Activated CD4-positive, alpha-beta T cell treated with anti-CD3 and anti-CD28 coated beads, Interleukin-2, amount 10 ng/mL, durations not matched to agents 7 days and 5 days (primary cell): ENCODE results near the gene SDR42E2. TPM values are rescaled to one million over a fixed set of nuclear protein-coding genes. Genes with fewer than 3 reads are reported as not detected.
"Not testable (repeated sequence)": the region's sequence is repeated elsewhere in the genome, so short reads cannot be mapped to it uniquely, and the experiment has no call there.

Experiments
- CTCF ChIA-PET: fragments of 350-600 bp; sonication (Branson Sonifier 250); formaldehyde crosslinking; loops from one replicate; lab custom pipeline; 2021; ENCODE audit warnings: antibody characterized with exemption; lab: Charles Lee
- POLR2A ChIA-PET: fragments of 350-600 bp; sonication (Branson Sonifier 250); formaldehyde crosslinking; loops from one replicate; lab custom pipeline; 2021; ENCODE audit warnings: antibody characterized with exemption; lab: Charles Lee
- DNase-seq: peaks from one replicate; pipeline ENCODE4 v3.0.0-alpha.2; 2020
- H3K27ac Mint-ChIP-seq: one replicate; pipeline ENCODE4 v1.8.0; 2021; ENCODE audit warnings: mild to moderate bottlenecking, moderate library complexity, mixed read lengths
- H3K27me3 Mint-ChIP-seq: one replicate; pipeline ENCODE4 v1.8.0; 2021; ENCODE audit warnings: mixed read lengths
- H3K36me3 Mint-ChIP-seq: one replicate; pipeline ENCODE4 v1.8.0; 2021; ENCODE audit warnings: low read depth, mixed read lengths
- H3K4me1 Mint-ChIP-seq: one replicate; pipeline ENCODE4 v1.8.0; 2021; ENCODE audit warnings: mixed read lengths
- H3K4me3 Mint-ChIP-seq: one replicate; pipeline ENCODE4 v1.8.0; 2021; ENCODE audit warnings: mild to moderate bottlenecking, moderate library complexity, mixed read lengths
- H3K9me3 Mint-ChIP-seq: one replicate; pipeline ENCODE4 v1.8.0; 2021; ENCODE audit warnings: mixed read lengths
- total RNA-seq, 2 experiments: library from RNA; stranded (reverse); gene quantifications; one replicate each; pipeline ENCODE4 v1.2.3, GENCODE V29; 2021

The SDR42E2 gene
- total RNA-seq: under 1 TPM in 1 of 2 experiments, not detected in 1; 0.22 TPM

DNA sequence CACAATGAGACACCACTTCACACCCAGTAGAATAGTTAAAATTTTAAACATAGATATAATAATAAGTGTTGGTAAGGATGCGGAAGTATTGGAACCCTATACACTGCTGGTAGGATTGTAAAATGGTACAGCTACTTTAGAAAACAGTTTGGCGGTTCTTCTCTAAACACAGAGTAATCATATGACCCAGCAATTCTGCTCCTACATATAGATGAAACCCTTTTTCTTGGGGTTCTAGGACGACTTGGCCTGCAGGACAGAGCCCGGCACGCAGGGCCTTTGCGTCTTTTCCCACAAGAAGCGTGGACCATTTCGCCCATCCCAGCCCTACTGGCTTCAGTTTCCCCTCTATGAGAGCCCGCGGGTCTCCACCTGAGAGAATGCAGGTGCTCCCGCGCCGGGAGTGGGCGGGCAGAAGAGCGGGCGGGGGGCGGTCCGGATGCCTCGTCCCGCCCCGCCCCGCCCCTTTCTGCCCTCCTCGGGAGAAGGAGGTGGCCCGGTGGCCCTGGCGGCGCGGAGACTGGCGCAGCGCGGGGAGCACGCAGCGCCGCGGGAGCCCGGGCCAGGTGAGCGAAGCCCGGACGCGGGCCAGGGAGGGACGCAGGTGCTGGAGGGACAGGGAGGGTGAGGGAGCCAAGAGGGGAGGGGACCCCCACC is at the start of gene SDR42E2:
Gene SDR42E2 (plus strand): TSS at position 508 of the 657 bp plus-strand sequence. CDS start 3,077 bp downstream, outside the sequence.
- Mint-ChIP-seq H3K4me3 (no peak within 1 kb of the TSS), H3K27ac (peak within 1 kb of the TSS; percentile 60)
- peak; percentile 29 for DNase-seq

DNA sequence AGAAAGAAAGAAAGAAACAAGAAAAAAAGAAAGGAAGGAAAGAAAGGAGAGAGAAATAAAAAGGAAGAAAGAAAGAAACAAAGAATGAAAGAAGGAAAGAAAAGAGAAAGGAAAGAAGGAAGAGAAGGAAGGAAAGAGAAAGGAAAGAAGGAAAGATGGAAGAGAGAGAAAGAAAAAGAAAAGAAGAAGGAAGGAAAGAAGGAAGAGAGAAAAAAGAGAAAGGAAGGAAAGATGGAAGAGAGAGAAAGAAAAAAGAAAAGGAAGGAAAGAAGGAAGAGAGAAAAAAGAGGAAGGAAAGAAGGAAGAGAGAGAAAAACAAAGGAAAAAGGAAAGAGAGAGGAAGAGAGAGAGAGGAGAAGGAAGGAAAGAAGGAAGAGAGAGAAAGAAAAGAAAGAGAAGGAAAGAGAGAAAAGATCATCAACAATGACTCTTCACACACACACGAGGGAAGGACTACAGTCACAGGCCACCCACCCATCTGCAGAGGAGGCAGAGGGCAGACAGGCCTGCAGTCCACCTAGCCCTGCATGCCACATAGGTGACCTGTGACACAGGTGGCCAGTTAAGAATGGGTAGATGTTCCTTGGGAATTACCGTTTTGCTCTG is 46.1 kb upstream of the SDR42E2 start:
- POLR2A ChIA-PET: no interaction called here
- no peak overlapping the region for H3K27ac Mint-ChIP-seq
- H3K4me1 Mint-ChIP-seq: no peaks in the 10 kb centered on the region
- CTCF ChIA-PET: no interaction called here
- H3K36me3 Mint-ChIP-seq: no peaks in the 10 kb centered on the region
- no peak for DNase-seq
- no peak overlapping the region for H3K4me3 Mint-ChIP-seq
- H3K27me3 Mint-ChIP-seq: no peaks in the 10 kb centered on the region
- no peaks in the 10 kb centered on the region for H3K9me3 Mint-ChIP-seq

More for the DNA sequence above, at the start of gene SDR42E2:
- peaks cover 5% of the 10 kb centered on the region for H3K4me1 Mint-ChIP-seq
- CTCF ChIA-PET: no interaction called here
- peaks cover 19% of the 10 kb centered on the region for H3K27me3 Mint-ChIP-seq
- H3K36me3 Mint-ChIP-seq: no peaks in the 10 kb centered on the region
- H3K9me3 Mint-ChIP-seq: peaks cover 5% of the 10 kb centered on the region
- POLR2A ChIA-PET: no interaction called here

DNA sequence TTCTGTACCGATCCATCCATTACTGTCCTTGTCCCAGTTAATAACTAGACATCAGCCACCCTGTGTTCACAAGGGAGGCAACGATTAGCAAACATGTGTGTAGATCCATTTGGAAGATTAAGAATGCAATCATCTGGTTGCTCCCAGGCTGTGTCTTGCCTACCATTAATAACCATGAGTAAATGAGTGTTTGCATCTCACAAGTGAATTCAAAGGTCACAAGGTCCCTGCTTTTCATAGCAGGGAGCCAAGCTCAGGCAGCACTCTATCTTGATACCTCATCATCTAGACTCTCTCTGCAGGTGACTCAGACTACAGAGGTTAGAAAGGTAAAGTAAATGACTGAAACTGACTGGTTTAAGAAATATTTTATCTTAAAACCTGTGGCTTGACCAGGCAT is 44.7 kb upstream of the SDR42E2 start:
- ChIA-PET CTCF (interaction anchor here (0.7 kb wide), 1 partner anchor 10 kb away, joined by 3 read pairs; no protein-coding TSS in a partner anchor), POLR2A (no interaction called here)
- no peaks in the 10 kb centered on the region for H3K9me3 Mint-ChIP-seq
- H3K27ac Mint-ChIP-seq: no peak overlapping the region
- H3K4me3 Mint-ChIP-seq: no peak overlapping the region
- H3K4me1 Mint-ChIP-seq: no peaks in the 10 kb centered on the region
- peaks cover 2% of the 10 kb centered on the region for H3K27me3 Mint-ChIP-seq
- no peak for DNase-seq
- no peaks in the 10 kb centered on the region for H3K36me3 Mint-ChIP-seq

DNA sequence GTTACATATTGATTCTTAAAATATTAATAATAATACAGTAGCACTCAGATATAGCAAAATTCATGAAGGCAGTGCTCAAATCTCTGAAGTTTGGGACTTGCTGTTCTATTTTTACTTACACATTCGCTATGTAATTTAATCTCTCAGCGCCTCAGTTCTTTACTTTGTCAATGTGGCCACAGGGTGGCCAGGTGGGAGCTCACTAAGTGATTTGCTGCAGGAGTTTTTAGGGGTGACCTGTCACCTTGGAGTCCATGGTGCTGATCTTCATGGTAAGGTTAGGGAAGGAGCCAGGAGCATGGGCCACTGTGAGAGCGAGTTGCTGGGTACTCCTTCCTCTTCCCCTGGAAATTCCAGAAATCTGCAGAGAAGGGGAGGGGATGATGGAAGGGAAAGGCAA is 41.9 kb upstream of the SDR42E2 start:
- DNase-seq: no peak
- no peak overlapping the region for H3K4me3 Mint-ChIP-seq
- peaks cover 2% of the 10 kb centered on the region for H3K27me3 Mint-ChIP-seq
- ChIA-PET CTCF (no interaction called here), POLR2A (no interaction called here)
- no peaks in the 10 kb centered on the region for H3K36me3 Mint-ChIP-seq
- no peaks in the 10 kb centered on the region for H3K9me3 Mint-ChIP-seq
- H3K27ac Mint-ChIP-seq: no peak overlapping the region
- no peaks in the 10 kb centered on the region for H3K4me1 Mint-ChIP-seq

DNA sequence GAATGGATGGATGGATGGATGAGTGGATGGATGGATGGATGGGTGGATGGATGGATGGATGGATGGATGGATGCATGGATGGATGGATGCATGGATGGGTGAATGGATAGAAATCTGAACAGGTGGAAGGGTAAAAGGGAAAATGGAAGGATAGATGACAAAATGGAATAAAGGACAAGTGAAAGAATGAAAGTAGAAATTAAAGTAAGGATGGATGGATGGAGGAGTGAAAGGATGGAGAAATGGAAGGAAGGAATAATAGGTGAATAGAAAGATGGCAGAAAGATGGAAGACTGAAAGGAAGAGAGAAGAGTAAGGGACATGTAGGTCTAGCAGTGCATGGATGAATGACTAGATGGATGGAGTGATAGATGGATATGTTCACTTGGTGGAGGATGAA is 40.1 kb upstream of the SDR42E2 start:
- no peak for DNase-seq
- no peak overlapping the region for H3K4me3 Mint-ChIP-seq
- peaks cover 2% of the 10 kb centered on the region for H3K27me3 Mint-ChIP-seq
- POLR2A ChIA-PET: interaction anchor here (0.6 kb wide), 1 partner anchor 110 kb away, joined by 6 read pairs; no protein-coding TSS in a partner anchor
- CTCF ChIA-PET: no interaction called here
- H3K9me3 Mint-ChIP-seq: no peaks in the 10 kb centered on the region
- H3K4me1 Mint-ChIP-seq: no peaks in the 10 kb centered on the region
- H3K27ac Mint-ChIP-seq: no peak overlapping the region
- H3K36me3 Mint-ChIP-seq: no peaks in the 10 kb centered on the region

DNA sequence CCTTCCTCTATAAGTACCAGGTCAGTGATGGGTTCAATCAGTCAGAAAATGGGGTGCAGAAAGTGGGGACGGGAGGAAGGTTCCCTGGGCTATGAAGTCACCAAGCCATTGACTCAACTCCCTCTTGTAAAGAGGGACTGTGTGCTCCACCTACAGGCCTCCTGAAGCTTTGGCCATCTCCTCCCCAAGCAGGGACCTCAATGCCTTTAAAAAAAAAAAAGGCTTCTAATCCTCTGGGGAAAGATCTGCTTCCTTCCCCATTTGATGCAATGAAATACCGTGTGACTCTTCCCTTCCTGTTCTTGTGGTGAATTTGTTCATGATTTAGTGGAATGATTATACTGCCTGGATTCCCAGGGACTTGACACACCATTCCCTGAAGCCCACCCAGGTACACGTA is 39.2 kb upstream of the SDR42E2 start:
- ChIA-PET POLR2A (no interaction called here), CTCF (interaction anchor here (1.0 kb wide), 1 partner anchor 46 kb away, joined by 3 read pairs; no protein-coding TSS in a partner anchor)
- DNase-seq: no peak
- Mint-ChIP-seq H3K9me3 (no peaks in the 10 kb centered on the region), H3K27me3 (peaks cover 8% of the 10 kb centered on the region), H3K4me3 (no peak overlapping the region), H3K27ac (no peak overlapping the region), H3K4me1 (no peaks in the 10 kb centered on the region), H3K36me3 (no peaks in the 10 kb centered on the region)

DNA sequence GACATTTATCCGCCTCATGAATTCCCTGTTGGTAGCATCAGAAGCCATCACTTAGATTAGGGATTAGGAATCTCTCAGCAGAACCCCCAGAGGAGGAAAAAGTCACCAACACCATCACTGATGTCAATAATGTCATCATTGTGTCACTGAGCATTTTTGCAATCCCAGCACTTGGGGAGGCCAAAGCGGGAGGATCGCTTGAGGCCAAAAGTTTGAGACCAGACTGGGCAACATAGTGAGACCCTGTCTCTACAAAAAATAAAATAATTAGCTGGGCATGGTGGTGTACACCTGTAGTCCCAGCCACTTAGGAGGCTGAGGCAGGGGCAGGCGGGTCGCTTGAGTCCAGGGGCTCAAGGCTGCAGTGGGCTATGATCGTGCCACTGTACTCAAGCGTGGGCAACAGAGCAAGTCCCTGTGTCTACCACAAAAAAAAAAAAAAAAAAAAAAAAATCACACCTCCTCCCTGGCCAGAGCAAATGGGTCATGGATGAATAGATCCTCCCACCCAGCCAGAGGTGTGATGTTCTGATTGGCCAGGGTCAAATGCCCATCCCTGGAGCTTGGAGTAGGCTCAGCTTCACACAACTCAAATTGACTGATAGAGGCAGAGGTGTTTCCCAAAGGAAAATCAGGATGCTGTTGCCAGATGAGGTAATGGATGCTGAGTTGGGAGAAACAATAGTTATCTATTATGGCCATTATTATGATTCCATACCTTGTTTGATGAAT is 38.4 kb upstream of the SDR42E2 start:
- no peak for DNase-seq
- POLR2A ChIA-PET: no interaction called here
- Mint-ChIP-seq H3K27me3 (peaks cover 13% of the 10 kb centered on the region), H3K9me3 (peaks cover 4% of the 10 kb centered on the region), H3K36me3 (no peaks in the 10 kb centered on the region), H3K4me1 (no peaks in the 10 kb centered on the region), H3K4me3 (no peak overlapping the region), H3K27ac (no peak overlapping the region)
- CTCF ChIA-PET: interaction anchor here (0.6 to 1.0 kb wide), 2 partner anchors 47 to 113 kb away, joined by 3 read pairs; no protein-coding TSS in a partner anchor

DNA sequence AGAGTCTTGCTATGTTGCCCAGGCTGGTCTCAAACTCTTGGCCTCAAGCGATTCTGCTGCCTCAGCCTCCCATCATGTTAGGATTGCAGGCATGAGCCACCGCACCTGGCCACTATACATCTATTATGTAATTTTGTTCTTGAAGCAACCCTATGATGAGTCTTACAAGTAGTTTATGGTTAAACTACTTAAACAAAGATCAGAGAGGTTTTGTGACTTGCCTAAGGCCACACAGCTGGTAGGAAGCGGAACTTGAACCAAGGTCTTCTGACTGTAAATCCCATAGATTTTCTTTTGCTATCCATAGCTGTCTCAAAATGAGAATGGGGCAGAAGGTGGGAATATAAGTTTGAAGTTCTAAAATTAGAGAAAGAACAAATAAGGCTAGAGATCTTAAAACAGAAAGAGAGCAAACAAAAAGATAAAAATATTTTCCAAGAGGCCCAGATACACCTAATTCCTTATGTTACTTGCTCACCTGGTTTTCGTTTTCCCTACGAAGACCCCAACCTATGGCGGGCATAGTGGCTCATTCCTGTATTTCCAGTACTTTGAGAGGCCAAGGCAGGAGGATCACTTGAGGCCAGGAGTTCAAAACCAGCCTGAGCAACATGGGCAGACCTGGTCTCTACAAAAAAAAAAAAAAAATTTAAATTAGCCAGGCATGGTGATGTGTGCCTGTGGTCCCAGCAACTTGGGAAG is 37.6 kb upstream of the SDR42E2 start:
- DNase-seq: no peak
- Mint-ChIP-seq H3K36me3 (no peaks in the 10 kb centered on the region), H3K27me3 (peaks cover 13% of the 10 kb centered on the region), H3K4me3 (no peak overlapping the region), H3K27ac (no peak overlapping the region), H3K9me3 (peaks cover 4% of the 10 kb centered on the region), H3K4me1 (no peaks in the 10 kb centered on the region)
- CTCF ChIA-PET: no interaction called here
- POLR2A ChIA-PET: no interaction called here

DNA sequence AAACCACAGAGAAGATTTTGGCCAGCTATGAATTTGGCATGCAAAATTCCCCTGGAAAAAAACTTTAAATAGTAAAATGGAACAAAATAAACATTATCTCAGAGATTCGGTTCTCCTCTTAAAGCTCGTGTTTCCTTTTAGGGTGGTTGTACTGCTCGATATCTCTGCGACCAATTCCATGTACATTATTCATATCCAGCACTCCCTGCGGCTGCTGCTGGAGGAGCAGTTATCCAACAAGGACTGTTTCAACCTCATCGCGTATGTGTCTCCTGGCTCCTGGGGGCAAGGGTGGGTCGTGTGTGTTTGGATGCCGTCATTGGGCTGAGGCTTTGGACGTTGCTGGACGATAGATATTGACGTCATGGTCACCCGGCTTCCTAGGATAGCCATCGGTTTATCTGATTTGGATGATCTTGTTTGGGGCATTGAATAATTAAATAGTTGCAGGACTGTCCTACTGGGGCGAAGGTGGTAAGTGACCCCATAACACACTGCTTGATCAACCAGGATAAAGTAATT is 36.2 kb upstream of the SDR42E2 start:
- no peak for DNase-seq
- no peak overlapping the region for H3K4me3 Mint-ChIP-seq
- CTCF ChIA-PET: no interaction called here
- H3K27ac Mint-ChIP-seq: no peak overlapping the region
- peaks cover 13% of the 10 kb centered on the region for H3K27me3 Mint-ChIP-seq
- H3K9me3 Mint-ChIP-seq: peaks cover 4% of the 10 kb centered on the region
- no peaks in the 10 kb centered on the region for H3K36me3 Mint-ChIP-seq
- H3K4me1 Mint-ChIP-seq: no peaks in the 10 kb centered on the region
- POLR2A ChIA-PET: no interaction called here

DNA sequence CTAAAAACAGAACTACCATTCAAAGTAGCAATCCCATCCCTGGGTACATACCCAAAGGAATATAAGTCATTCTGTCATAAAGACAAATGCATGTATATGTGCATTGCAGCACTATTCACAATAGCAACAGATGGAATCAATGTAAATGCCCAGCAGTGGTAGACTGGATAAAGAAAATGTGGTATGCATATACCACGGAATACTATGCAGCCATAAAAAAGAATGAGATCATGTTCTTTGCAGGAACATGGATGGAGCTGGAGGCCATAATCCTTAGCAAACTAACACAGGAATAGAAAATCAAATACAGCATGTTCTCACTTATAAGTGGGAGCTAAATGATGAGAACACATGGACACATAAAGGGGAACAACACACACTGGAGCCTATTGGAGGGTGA is 33.8 kb upstream of the SDR42E2 start:
- H3K27ac Mint-ChIP-seq, H3K36me3 Mint-ChIP-seq, POLR2A ChIA-PET, DNase-seq, H3K4me1 Mint-ChIP-seq, H3K9me3 Mint-ChIP-seq, H3K4me3 Mint-ChIP-seq, CTCF ChIA-PET: not testable (repeated sequence)
- H3K27me3 Mint-ChIP-seq: peaks cover 11% of the 10 kb centered on the region

DNA sequence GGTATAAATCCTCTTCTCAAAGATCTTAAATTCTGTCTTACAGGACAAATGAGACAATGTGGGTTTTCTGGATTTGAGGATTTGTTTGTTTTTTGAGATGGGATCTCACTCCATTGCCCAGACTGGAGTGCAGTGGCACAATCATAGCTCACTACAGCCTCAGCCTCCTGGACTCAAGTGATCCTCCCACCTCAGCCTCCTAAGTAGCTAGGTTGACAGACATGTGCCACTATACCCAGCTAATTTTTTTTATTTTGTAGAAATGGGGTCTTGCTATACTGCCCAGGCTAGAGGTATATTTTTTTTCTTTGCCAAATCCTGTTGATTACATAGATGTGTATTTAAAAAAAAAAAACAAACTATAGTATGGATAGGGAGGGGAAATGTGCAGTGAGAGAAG is 31.8 kb upstream of the SDR42E2 start:
- DNase-seq: no peak
- peaks cover 4% of the 10 kb centered on the region for H3K9me3 Mint-ChIP-seq
- H3K4me3 Mint-ChIP-seq: no peak overlapping the region
- H3K4me1 Mint-ChIP-seq: no peaks in the 10 kb centered on the region
- peaks cover 11% of the 10 kb centered on the region for H3K27me3 Mint-ChIP-seq
- CTCF ChIA-PET: no interaction called here
- H3K27ac Mint-ChIP-seq: no peak overlapping the region
- H3K36me3 Mint-ChIP-seq: no peaks in the 10 kb centered on the region
- POLR2A ChIA-PET: no interaction called here

DNA sequence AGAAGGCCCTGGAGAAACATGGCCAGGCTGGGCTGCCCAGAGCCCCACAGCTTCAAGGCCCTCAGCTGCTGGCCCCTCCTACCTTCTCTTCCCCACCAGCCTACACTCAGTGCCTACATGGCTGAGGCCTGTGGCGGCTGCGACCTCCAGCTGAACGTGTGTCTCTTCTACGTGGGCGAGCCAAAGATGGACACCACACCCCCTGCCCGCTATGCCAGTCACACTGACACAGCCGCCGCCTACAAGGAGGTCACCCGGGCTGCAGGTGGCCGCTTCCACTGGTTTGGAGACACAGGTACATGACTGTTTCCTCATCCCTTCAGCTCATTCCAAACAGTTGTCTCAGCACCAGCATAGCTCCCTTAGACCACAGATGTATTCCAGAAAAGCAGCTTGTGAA is 29.5 kb upstream of the SDR42E2 start:
- POLR2A ChIA-PET: no interaction called here
- CTCF ChIA-PET: interaction anchor here (1.0 kb wide), 1 partner anchor 34 kb away, joined by 6 read pairs; no protein-coding TSS in a partner anchor

More for the DNA sequence above, 29.5 kb upstream of the SDR42E2 start:
- Mint-ChIP-seq H3K27ac (no peak overlapping the region), H3K27me3 (peaks cover 8% of the 10 kb centered on the region), H3K4me3 (no peak overlapping the region), H3K4me1 (no peaks in the 10 kb centered on the region), H3K9me3 (peaks cover 4% of the 10 kb centered on the region), H3K36me3 (no peaks in the 10 kb centered on the region)
- DNase-seq: no peak
